Measurements from ENCODE around the gene PA2G4. TPM values are rescaled to one million over a fixed set of nuclear protein-coding genes. Genes with fewer than 3 reads are reported as not detected.
"Not testable (repeated sequence)": the region's sequence is repeated elsewhere in the genome, so short reads cannot be mapped to it uniquely, and the experiment has no call there.

PA2G4 gene
- total RNA-seq, 1 donor from 2014 or later = 233 TPM

GRCh38 chr12:56152756-56153677, 48.7 kb downstream of the PA2G4 start:
- DNase-seq (ENCODE audit: low read depth) = peak; percentile 26

GRCh38 chr12:56153678-56154065, 49.3 kb downstream of the PA2G4 start:
- DNase-seq (ENCODE audit: low read depth) = peak; percentile 86

- DNase-seq (ENCODE audit: low read depth) = peak; percentile 97
These were observed 50.0 kb downstream of the PA2G4 start for GRCh38 chr12:56154246-56154771.

GRCh38 chr12:56154818-56155217, 50.5 kb downstream of the PA2G4 start:
- no peak for DNase-seq (ENCODE audit: low read depth)

GRCh38 chr12:56155256-56155845, 51.0 kb downstream of the PA2G4 start:
- peak; percentile 15 for DNase-seq (ENCODE audit: low read depth)

GRCh38 chr12:56156464-56157200, 52.3 kb downstream of the PA2G4 start:
- DNase-seq (ENCODE audit: low read depth) = not testable (repeated sequence)

- peak; percentile 90 for DNase-seq (ENCODE audit: low read depth)
These were observed 53.1 kb downstream of the PA2G4 start for GRCh38 chr12:56157201-56158028.

GRCh38 chr12:56158029-56158925, 53.9 kb downstream of the PA2G4 start, which contains the start of gene MYL6:
Gene MYL6, plus strand, starts transcription at chr12:56158359. Its CDS starts 43 bp downstream, at chr12:56158402.
- peak; percentile 99 for DNase-seq (ENCODE audit: low read depth)

GRCh38 chr12:56158926-56159461, 54.6 kb downstream of the PA2G4 start:
- DNase-seq (ENCODE audit: low read depth) = peak; percentile 91

- DNase-seq (ENCODE audit: low read depth) = no peak
These were observed 55.3 kb downstream of the PA2G4 start for GRCh38 chr12:56159482-56160192.

GRCh38 chr12:56160193-56160763, 55.9 kb downstream of the PA2G4 start:
- DNase-seq (ENCODE audit: low read depth) = no peak

GRCh38 chr12:56160894-56161689, 56.7 kb downstream of the PA2G4 start:
- no peak for DNase-seq (ENCODE audit: low read depth)

- peak; percentile 40 for DNase-seq (ENCODE audit: low read depth)
These were observed 57.5 kb downstream of the PA2G4 start for GRCh38 chr12:56161690-56162351.

- DNase-seq (ENCODE audit: low read depth) = no peak
These were observed 58.3 kb downstream of the PA2G4 start for GRCh38 chr12:56162468-56163290.
